SIG-M5 treated with dmso at 0.1 percent for 504 hours (cell line): ENCODE measurements around the gene SAMD9.
"Not testable (repeated sequence)": the region's sequence is repeated elsewhere in the genome, so short reads cannot be mapped to it uniquely, and the experiment has no call there.

ENCODE experiments used
- DNase-seq: peaks from one replicate; lab custom pipeline; 2025; ENCODE audit not compliant: unreplicated experiment; lab: John Stamatoyannopoulos, UW

The SAMD9 gene

DNA sequence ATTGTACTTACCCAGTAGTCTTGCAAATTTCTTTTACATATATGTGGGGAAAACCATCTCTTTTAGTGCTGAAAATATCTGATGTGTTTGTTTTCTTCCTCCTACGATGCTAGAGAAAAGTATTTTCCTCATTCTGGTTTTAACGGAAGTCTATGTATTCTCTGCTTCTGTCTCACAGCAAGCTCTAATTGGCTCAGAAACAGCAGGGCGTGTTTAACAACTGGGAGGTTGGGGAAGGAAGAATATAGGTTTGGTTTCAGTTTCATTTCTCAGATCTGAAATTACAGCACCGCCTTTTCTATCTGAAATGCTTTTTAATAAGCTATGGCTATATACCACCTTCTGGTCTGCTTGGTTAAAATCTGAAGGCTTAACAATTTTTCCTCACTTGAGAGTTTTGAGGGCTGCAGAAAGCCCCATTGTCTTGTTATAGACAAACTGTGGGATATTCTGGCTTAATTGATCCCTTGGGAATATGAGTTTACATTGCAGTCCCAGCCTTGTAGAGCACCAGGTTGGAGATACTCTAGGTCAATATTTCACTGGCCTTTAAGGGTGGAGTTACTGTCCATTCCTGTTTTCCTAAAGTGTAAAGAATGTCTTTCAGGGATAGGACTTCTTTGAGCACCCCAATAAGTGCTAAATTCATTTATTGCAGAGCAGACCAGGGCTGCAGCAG is at the start of gene SAMD9:
SAMD9 (minus strand) TSS at position 128 of the 679 bp plus-strand sequence. CDS start 11,882 bp downstream, outside the sequence.
- peak; percentile 88 for DNase-seq

DNA sequence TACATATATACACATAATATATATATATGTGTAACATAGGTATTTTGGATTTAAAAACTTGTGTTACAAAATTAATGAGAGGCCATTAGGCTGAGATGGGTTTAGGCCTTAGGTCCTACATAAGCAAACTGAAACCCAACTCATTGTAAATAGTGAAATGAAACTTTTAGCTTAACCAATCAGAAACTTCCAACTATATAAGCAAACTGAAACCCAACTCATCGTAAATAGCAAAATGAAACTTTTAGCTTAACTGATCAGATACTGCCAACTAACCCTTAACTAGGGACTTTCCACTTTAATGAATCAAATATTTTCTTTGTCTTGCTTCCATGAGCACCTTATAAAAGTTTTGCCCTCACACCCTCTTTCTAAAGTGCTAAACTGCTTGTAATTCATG is 47.7 kb upstream of the SAMD9 start:
- peak; percentile 4 for DNase-seq

DNA sequence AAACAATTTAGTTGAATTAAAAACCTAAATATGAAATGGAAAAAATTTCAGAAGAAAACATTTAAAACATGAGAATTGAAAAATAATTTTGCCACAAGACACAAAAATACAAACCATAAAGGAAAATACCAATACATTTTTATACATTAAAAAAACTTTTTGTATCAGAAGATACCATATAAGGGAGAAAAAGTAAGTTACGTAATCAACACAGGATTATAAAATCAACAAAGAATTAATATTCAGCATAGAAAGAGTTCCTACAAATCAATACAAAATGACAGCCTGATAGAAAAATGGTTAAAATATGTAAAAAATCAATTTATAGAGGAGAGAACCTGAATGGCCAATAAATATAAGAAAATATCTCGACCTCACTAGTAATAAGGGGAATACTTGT is 47.0 kb upstream of the SAMD9 start:
- DNase-seq = no peak

DNA sequence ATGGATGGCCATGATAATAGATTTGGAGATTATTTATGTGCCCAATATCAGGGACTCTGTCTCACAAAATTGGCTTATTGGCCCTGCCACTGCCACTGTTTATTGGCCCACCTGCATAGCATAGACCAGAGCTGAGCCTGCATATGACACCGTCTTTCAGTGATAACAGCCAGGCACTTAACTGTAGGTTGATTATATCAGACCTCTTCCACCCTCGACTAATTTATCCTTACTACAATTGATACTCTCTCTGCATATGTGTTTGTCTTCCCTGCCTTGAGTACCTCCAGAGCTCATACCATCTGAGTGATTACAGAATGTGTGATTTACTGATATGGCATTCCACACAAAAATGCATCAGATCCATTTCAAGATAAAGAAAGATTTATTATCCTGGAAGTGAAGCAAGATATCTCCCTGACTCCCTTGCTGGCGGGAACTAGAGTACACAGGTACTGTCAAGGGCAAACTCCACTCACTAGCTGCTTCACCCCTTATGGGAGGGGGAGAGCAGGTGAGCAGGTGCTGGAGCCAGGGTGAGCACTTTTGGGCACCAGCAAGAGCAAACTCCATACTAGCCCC is 43.5 kb upstream of the SAMD9 start:
- DNase-seq = no peak

DNA sequence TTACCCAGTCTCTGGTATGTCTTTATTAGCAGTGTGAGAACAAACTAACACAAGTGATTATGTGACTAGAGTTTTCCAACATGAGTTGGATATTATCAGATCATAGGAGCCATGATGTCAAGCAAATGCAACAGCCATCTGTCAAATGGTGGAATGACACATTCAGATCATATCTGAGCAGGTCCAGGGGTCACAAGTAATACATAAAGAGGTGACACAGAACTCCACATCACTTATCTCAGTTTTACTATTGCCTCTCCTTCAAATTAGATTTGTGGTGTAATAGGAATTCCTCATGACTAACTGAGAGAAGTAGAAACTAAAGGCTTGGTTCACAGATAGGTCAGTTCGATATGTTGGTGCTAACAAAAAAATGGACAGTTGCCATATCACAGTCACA is 42.6 kb upstream of the SAMD9 start:
- no peak for DNase-seq

DNA sequence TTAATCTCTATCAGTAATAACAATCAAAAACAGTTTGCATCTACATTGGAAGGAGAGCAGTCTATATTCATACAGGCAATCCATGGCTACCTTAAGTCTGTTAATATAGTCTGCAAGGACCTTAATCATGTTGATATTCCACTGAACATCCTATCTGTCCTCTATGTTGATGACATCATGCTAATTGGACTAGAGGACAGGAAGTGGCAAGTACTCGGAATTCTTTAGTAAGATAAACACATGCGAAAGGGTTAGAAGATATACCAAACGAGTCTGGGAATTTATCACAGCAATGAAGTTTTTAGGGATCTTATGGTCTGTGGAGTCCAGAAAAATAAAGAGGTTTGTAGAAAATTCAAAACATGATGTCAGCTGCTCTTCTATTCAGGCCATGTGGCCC is 41.7 kb upstream of the SAMD9 start:
- no peak for DNase-seq

DNA sequence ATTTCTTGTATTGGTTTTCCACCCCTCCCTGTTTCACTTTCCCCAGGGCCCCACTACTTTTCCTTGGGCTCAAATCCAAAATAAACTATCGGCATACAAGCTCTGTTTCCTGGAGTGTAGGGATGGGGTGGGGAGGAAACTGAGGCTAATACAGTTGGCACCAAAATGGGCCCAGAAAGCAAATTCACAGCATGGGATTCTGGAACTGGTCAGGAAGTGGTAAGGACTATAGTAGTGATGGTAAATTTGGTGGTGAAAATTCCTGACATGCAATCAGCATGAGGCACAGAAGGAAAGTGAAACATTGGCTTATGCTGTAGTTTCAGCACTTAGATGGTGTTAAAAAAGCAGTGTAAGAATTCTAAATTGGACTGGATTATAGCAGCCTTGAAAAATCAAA is 39.1 kb upstream of the SAMD9 start:
- DNase-seq = no peak

DNA sequence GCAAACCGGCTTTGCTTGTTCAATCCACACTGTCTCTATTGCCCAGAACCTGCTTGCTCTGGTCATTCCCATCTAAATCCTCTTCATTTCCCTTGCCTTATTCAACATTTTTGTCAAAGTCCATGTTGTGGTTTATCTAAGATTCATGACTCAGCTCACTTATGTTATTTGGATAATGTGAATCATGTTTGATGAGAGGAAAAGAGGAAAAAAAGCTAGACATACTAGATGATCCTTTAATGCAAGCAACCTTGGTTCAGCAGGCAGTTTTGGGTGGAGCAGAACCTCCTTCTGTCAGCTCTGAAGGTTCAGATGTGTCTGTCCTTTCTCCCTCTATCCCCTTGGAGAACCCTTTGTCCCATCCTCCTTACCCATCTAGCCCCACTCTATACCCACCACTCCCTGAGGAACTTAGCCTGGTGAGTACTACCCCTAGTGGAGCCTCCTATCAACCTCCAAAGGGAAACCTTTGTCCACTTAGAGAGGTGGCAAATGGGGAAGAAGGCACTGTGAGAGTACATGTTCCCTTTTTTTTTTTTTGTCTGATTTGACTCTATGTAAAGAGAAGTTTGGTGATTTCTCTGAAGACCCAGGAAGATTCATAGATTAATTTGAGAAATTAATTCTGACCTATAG is 32.5 kb upstream of the SAMD9 start:
- no peak for DNase-seq

DNA sequence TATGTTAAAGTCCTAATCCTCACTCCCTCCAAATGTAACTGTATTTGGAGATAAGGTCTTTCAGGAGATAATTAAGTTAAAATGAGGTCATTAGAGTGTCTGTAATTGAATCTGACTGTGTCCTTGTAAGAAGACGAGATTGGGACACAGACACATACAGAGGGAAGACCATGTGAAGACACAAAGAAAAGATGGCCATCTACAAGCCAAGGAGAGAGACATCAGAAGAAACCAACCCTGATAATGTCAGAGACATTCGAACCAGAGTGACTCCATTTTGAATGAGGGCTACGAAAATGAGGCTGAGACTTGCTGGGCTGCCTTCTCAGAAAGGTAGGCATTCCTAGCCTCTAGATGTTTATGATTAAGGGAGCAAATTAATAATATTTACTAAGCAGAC is 30.9 kb upstream of the SAMD9 start:
- no peak for DNase-seq

DNA sequence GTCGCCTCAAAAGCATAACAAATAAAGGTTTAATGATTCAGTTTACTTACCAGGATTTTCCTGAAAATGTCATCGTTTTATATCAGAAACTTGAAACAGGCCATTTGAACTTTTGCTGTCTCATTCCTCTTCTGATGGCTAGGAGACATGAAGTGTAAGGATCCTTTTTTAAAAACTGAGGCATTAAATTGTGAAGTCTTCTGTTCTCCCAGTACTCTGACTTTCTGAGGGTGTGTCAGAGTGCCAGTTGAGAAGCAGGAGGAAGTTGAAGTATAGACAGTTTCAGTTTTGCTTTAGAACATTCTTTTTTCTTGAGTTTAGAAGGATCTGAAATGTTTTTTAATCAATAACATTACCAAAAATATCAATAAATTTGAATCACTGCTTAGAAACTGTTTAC is 30.4 kb upstream of the SAMD9 start, which contains the start of gene SAMD9L:
SAMD9L (minus strand) TSS at position 242 of the 400 bp plus-strand sequence. CDS start 12,414 bp downstream, outside the sequence.
- peak; percentile 73 for DNase-seq

DNA sequence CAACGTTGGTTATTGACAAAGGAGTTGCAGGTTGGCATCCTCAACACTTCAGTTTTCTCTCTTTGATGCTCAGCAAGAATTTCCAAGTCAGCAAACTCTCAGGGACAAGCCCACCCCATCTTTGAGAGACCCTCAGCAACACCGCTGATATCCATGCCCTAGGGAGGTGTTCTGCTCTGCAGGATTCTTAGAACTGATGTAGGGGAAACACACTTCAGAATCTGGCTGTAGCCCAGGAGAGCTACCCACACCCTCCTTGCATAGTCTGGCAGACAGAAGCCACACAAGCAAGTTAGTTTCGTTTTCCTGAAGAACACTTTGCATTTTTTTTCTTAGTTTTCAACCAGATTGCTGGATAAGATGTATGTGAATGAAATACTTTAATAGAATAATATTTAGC is 29.6 kb upstream of the SAMD9 start:
- peak; percentile 32 for DNase-seq

DNA sequence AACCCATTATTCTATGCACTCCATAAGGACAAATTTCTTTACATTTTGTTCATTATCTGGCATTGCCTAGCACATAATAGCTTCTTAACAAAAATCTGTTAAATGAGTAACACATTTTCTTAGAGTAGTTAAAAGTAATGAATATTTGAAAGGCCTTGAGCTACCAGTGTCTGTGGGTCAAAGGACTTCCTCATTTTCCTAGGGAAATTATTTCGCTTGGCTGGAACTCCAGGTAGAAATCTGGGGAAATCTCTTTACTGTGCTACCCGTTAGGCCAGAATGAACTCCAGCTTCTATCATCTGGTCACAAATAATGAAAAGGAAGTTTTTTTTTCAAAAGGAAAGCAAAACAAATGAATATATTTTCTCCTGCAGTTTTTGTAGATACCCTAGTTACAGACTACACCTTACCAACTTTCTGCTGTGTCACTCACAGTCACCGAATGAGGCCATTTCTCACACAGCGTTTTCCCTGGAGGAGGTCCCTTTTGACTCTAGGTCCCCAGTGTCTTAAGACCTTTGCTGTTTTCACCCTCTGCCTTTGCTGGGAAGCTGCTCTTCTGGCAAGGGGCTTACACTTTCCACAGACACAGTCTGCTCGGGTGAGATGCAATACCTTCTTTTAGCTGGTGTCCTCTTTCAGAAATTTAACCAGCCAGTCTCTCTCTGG is 28.8 kb upstream of the SAMD9 start:
- DNase-seq = no peak

DNA sequence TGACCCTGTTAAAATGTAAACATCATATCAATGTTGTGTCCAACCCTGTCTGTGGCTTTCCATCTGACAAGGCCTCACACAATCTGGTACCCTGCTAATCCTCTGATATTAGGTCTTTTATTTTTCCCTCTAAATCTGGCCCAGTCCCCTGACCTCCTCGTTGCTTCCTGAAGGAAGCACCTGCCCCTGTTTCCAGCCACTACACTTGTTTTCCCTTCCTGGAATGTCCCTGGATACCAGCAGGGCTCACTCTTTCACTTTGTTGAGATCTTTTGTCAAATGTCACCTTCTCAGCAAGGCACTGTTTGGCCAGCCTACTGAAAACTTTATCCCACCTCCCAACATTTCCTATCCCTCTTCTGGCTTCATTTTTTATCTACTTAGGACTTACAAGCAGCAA is 28.3 kb upstream of the SAMD9 start:
- DNase-seq = no peak

DNA sequence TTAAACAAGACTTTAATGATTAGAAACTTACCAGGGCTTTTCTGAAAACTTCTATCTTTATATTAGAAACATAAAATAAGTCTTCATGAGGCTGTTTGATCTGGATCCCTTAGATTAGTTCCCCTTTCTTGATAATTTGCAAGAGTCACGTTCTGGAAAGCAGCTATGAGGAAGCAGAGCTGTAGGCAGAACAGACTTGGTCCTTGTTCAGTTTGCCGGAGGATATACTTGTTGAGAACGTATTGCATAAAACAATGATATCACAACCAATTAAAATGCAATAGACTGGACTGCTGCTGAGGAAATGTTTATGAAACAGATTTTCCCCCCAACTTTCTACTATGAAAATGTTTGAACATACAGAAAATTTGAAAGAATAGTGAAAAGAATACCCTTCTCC is 27.6 kb upstream of the SAMD9 start:
- DNase-seq = peak; percentile 67

DNA sequence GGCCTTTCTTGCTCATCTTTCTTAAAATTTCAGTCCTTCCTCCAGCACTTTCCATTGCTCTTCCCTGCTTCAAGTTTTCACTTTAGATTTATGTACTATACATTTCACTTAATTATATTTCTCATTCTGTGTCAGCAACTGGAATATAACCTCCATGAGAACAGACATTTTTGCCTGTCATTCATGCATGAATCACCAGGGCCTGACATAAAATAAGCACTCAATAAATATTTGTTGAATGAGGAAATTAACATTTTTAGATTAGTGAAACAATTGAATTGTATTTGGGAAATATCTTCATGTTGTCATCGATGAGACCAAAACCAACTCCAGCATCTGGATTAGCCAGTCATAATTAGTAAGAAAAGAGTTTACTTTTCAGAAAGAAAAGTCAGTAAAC is 24.3 kb upstream of the SAMD9 start:
- no peak for DNase-seq

DNA sequence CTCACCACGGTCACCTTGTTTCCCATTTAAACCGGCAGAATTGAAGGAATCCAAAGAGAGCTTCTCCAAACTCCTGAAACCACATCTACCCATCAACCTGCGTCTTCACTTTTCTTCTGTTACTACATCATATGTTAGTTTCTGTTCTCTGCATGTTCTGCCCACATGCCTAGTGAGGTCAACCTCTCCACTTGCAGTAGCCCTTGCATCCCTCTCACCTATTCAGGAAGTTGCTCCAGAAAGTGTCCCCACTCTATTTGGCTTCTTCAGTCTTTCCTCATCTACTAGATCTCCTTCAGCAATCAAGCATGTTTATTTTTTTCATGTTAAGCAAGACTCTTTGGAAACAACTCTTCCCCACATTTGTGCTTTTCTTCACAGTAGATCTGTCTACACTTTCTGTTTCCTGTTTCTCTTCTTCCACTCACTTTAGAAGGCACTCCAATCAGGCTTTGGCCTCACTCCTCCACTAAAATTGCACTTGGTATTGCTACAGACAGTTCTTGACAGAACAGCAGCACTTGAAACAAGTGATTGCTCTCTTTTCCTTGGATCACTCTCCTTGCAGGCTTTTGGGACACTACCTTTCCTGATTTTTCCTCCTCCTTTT is 22.9 kb upstream of the SAMD9 start:
- peak; percentile 35 for DNase-seq

DNA sequence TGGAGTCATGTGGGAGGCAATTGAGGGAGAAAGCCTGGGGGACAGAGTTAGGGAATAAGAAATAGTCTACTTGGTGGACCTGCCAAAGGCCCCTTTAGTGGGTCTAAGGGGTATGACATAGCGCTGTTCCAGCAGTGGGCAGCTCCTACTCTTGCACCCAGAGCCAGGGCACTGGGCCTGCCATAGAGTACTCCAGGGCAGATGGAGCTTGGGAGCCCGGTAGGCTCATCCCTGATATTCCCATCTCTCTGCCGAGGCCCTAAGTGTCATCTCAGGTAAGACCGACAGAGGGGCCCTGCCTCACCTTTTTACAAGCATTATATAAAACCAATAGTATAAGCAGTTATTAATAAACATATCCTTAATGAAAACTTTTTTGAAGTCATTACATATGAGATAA is 20.8 kb upstream of the SAMD9 start:
- no peak for DNase-seq

DNA sequence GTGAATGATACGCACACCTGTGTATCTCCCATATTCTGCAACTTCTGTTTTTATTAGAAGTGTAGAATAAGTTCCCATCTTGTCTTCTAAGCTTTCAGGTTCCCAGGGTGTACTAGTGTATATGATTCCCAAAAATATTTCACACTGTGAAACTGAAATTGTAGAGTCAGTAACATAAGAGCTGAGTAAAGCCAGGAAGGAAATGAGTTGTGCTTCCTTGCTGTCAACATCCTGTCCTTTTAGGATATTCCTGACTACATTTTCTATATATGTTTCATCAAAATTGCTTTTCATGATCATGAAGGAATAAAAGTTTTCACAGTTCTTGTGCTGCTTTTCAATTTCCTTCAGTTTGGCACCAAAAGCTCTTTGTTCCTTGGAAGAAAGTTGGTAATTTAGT is 15.2 kb upstream of the SAMD9 start:
- DNase-seq = no peak

DNA sequence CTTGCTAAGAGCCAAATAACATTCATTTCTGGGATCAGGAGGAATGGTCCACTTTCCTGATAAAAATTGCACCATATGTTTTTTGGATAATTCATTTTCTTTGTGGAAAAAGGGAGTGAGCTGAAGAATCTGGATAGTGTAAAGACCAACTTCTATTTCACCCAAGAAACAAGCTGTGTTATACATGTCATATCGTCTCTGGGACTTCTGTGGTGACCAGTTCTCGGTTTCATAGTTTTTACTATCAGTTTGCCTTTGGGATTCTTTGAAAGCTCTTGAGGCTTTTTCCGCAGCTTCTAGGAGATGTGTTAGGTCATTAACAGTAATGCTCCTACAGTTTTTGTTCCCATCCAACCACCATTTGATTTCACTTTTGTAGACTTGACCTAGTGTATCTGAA is 14.4 kb upstream of the SAMD9 start:
- DNase-seq = no peak

DNA sequence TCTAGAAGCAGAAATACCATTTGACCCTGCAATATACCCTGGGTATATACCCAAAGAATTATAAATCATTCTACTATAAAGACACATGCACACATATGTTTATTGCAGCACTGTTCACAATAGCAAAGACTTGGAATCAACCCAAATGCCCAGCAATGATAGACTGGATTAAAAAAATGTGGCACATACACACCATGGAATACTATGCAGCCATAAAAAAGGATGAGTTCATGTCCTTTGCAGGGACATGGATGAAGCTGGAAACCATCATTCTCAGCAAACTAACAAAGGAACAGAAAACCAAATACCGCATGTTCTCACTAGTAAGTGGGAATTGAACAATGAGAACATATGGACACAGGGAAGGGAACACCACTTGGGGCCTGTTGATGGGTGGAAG is 9.2 kb upstream of the SAMD9 start:
- not testable (repeated sequence) for DNase-seq

DNA sequence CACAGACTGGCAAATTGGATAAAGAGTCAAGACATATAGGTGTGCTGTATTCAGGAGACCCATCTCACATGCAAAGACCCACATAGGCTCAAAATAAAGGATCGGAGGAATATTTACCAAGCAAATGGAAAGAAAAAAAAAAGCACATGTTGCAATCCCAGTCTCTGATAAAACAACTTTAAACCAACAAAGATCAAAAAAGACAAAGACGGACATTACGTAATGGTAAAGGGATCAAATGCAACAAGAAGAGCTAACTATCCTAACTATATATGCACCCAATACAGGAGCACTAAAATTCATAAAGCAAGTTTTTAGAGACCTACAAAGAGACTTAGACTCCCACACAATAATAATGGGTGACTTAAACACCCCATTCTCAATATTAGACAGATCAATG is 5.8 kb upstream of the SAMD9 start:
- DNase-seq = not testable (repeated sequence)
